K562 (cell line): ENCODE data around the gene ZNF584. TPM values are rescaled to one million over a fixed set of nuclear protein-coding genes. Genes with fewer than 3 reads are reported as not detected.

Source experiments
- ARNT ChIP-seq, 2 experiments: fragments of 450-650 bp; IDR thresholded peaks; 2 replicates each; pipeline ENCODE4 v1.6.1; 2016; ENCODE audit warnings: mild to moderate bottlenecking in 1 of 2
- ATF6 ChIP-seq: sonication (generic); formaldehyde crosslinking; IDR thresholded peaks from 2 replicates; pipeline ENCODE4 v1.4.0; 2020; ENCODE audit warnings: mild to moderate bottlenecking, missing genetic modification reagents
- BCOR ChIP-seq: fragments of 450-650 bp; IDR thresholded peaks from 2 replicates; pipeline ENCODE4 v1.6.1; 2016
- CHD1 ChIP-seq: fragments of 200-600 bp; sonication (generic); IDR thresholded peaks from one replicate; pipeline ENCODE4 v1.6.1; 2012; ENCODE audit warnings: mild to moderate bottlenecking, moderate library complexity, low read length, inconsistent platforms
- PREB ChIP-seq: sonication (generic); formaldehyde crosslinking; IDR thresholded peaks from 2 replicates; pipeline ENCODE4 v1.8.1; 2023; ENCODE audit warnings: mild to moderate bottlenecking, missing genetic modification reagents
- RNF219 ChIP-seq: fragments of 250-450 bp; sonication (Bioruptor Pico); IDR thresholded peaks from 2 replicates; pipeline ENCODE4 v1.5.0; 2022; ENCODE audit warnings: mild to moderate bottlenecking
- SIN3A ChIP-seq, 2 experiments: fragments of 150-350 bp in 1 of 2; IDR thresholded peaks; 2 replicates each; pipeline ENCODE4 v1.6.1; 2011 to 2016; ENCODE audit warnings: borderline replicate concordance in 2 of 2, low read depth in 2 of 2, low read length in 2 of 2, mild to moderate bottlenecking in 2 of 2, moderate library complexity in 2 of 2; ENCODE audit not compliant: control insufficient read depth in 1 of 2
- SMAD2 ChIP-seq: fragments of 150-350 bp; IDR thresholded peaks from 2 replicates; pipeline ENCODE4 v1.6.1; 2014; ENCODE audit warnings: low read depth, mild to moderate bottlenecking, low read length
- SMARCE1 ChIP-seq: fragments of 450-650 bp; IDR thresholded peaks from 2 replicates; pipeline ENCODE4 v1.7.1; 2016; ENCODE audit warnings: mild to moderate bottlenecking
- UBTF ChIP-seq, 2 experiments: IDR thresholded peaks; 2 replicates each; pipeline ENCODE4 v1.6.1; 2012; ENCODE audit warnings: improper control_type of control experiment in 2 of 2, low read depth in 2 of 2, low read length in 2 of 2, borderline replicate concordance in 1 of 2
- ZBTB7A ChIP-seq: IDR thresholded peaks from 2 replicates; pipeline ENCODE4 v1.6.1; 2011; ENCODE audit warnings: low read depth, mild to moderate bottlenecking, low read length, moderate library complexity, borderline replicate concordance; ENCODE audit not compliant: control insufficient read depth
- ZNF121 ChIP-seq: sonication (generic); formaldehyde crosslinking; conservative IDR thresholded peaks from 2 replicates; pipeline ENCODE4 v1.8.0; 2022; ENCODE audit warnings: missing genetic modification reagents
- ZNF124 ChIP-seq: sonication (generic); formaldehyde crosslinking; IDR thresholded peaks from 2 replicates; pipeline ENCODE4 v1.8.1; 2022; ENCODE audit warnings: missing genetic modification reagents
- ZNF785 ChIP-seq: fragments of 250-450 bp; sonication (Bioruptor Pico); IDR thresholded peaks from 2 replicates; pipeline ENCODE4 v1.4.0; 2020; ENCODE audit warnings: mild to moderate bottlenecking
- polyA plus RNA-seq, 8 experiments: library from polyadenylated mRNA; depleted of rRNA in 4 of 8; stranded (reverse) in 5 of 8; unstranded in 3 of 8; fragments of >200 nt; fragmentation: Nextera tagmentation in 2 of 8; fragmentation: Illumina TruSeq in 1 of 8; extraction: Ambion mirVana in 2 of 8; extraction: Trizol in 1 of 8; gene quantifications; 2 replicates each; pipeline versions ENCODE4 v1.2.1 to v1.2.3, GENCODE V29; 2011 to 2014; ENCODE audit warnings: inconsistent platforms in 1 of 8, missing spikeins in 1 of 8
- total RNA-seq, 7 experiments: library from RNA; depleted of rRNA in 6 of 7; stranded (reverse); fragments of >200 nt in 6 of 7; fragmentation: Illumina TruSeq in 2 of 7; extraction: Trizol in 2 of 7; gene quantifications; 2 replicates each; pipeline versions ENCODE4 v1.2.1 to v1.2.3, GENCODE V29; 2011 to 2021; ENCODE audit warnings: low replicate concordance in 1 of 7
- TF ChIP-seq, protein P1 (sequence below): fragments of 450-650 bp; IDR thresholded peaks from 2 replicates; pipeline ENCODE4 v1.7.0; 2016; ENCODE audit warnings: borderline replicate concordance

Gene ZNF584
- total and polyA plus RNA-seq, 9 of the 15 experiments (the other 6 are each of a cell fraction or from before 2014, with no cell fraction given): 5.8 to 43.4 (median 24.6) TPM

DNA sequence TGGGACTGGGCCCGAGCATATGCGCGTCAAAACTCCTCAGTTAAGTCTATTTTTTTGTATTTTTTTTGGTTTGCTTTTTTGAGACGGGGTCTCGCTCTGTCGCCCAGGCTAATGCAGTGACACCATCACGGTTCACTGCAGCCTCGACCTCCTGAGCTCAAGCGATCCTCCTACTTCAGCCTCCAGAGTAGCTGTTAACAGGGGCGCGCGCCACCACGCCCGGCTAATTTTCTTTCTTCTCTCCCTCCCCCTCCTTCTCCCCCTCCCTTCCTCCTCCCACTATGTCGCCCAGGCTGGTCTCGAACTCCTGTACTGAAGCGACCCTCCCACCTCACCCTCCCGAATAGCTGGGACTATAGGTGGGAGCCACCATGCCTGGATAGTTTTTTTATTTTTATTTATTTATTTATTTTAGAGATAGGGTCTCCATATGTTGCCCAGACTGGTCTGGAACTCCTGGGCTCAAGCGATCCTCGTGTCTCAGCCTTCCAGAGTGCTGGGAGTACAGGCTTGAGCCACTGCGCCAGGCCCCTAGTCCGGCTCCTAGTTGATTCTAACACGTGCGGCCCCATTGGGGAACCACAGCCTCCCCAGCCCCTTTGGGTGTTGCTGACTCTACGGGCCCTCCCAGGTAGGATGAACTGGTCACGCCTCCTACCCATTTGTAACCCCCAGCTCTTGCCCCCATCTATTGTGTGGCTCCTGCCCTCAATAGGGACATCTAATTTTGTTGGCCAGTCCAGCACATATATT, 26.8 kb upstream of the ZNF584 start (continued):
- TF ChIP-seq ZBTB7A (peak; percentile 11; the same call in 1 of the 2 replicates), PREB (CRISPR knock-in tag) (no peak), SMAD2 (no peak), CHD1 (peak; percentile 29), BCOR (peak; percentile 27; the same call in 1 of the 2 replicates), RNF219 (CRISPR knock-in tag) (no peak), SMARCE1 (peak; percentile 62), ARNT (IDR thresholded peaks at IDR 0.05) (peak in 1 of 2 experiments; percentile 70; a peak in 1 of 4 replicates), ATF6 (CRISPR knock-in tag) (no peak), ZNF121 (CRISPR knock-in tag) (peak; percentile 93), ZNF124 (no peak), UBTF (IDR thresholded peaks at IDR 0.05; ENCODE audit: borderline replicate concordance in 1 of 2, low read depth in 2 of 2, low read length in 2 of 2) (no peak), ZNF785 (CRISPR knock-in tag) (no peak), SIN3A (IDR thresholded peaks at IDR 0.05; ENCODE audit: borderline replicate concordance in 2 of 2, control insufficient read depth in 1 of 2, low read depth in 2 of 2, low read length in 2 of 2) (no peak)
- TF ChIP-seq, protein P1, sequence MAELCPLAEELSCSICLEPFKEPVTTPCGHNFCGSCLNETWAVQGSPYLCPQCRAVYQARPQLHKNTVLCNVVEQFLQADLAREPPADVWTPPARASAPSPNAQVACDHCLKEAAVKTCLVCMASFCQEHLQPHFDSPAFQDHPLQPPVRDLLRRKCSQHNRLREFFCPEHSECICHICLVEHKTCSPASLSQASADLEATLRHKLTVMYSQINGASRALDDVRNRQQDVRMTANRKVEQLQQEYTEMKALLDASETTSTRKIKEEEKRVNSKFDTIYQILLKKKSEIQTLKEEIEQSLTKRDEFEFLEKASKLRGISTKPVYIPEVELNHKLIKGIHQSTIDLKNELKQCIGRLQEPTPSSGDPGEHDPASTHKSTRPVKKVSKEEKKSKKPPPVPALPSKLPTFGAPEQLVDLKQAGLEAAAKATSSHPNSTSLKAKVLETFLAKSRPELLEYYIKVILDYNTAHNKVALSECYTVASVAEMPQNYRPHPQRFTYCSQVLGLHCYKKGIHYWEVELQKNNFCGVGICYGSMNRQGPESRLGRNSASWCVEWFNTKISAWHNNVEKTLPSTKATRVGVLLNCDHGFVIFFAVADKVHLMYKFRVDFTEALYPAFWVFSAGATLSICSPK: peak; percentile 61; the same call in 1 of the 2 replicates
